ENCODE data around the gene CPZ.

The CPZ gene

GRCh38 chr4:8656711-8657380 is 64.3 kb downstream of the CPZ start:
- DNase-seq = no peak

DNA sequence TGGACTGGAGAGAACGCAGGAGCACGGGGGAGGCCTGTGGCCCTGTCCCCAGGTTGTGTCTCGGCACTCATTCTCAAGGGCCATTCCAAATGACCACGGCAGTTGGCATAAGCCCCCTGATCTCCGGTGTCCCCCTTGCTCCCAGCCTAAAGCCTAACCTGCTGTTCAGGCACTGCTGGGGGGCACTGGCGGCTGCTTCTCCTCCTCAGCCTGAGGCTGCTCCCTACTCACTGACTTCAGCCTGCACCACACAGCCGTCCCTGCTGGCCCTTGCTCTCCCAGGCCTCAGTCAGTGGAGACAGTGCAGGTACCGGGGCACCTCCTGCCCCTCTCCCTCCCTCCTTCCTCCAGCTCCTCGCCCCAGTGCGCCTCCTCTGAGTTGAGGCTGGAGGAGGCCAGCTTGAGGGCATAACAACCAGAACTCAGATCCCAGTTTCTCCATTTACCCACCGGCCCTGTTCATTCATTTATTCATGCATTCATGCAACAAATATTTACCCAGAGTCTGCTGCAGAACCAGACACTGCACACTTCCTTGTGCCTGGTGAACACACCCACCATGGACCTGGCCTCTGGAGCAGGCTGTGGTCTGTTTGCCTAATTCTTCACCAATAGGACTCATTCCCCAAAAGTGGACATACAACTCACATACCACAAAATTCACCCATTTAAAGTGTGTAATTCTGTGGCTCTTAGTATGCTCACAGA is 65.0 kb downstream of the CPZ start:
- DNase-seq = no peak

DNA sequence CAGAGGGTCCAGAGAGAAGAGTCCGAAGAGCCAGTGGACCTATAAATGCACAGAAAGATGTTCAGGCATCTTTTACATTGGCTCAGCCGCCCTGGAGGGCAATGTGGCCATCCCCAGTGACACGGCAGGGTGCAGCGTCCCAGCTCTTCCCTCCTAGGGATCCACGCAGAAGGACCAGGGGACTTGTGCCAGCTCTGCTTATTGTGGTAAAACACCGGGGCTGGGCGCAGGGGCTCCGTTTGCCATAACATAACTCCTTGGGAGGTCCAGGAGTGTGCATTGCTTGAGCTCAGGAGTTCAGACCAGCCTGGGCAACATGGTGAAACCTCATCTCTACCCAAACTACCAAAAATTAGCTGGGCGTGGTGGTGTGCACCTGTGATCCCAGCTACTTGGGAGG is 70.2 kb downstream of the CPZ start:
- DNase-seq = no peak

DNA sequence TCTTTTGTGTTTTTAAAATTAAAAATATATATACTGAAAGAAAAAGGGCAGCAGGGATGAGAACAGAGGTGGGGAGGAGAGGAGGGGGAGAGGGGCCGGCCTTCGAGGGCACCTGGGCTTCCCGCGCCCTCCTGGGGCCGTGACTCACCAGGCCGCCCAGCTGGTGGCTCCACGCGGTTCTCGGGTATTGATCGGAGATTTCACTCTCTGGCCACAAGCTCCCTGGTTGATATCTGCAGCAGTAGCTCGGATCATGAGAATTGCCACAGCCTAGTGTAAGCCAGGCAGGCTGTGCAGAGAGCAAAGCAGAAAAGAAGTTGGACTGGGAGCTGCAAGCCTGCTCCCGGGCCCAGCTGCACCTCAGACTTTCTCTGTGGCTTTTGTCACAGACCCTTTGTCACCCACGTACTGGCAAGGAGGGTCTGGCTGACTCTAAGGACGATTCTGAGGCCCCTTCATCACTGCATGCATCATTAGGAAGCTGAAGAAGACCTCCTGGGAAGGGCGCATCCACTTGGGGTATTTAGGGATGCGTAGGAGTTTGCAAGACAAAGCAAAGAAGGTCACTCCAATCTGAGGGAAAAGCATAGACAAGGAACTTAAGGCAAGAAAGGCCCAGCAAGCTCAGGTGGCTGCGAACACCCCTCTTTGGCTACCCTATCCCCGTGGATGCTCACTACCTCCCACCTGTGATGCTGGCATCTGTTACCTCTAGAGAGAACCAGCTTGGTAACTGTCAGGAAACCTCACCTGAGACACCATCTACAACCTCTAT is 71.7 kb downstream of the CPZ start:
- DNase-seq = no peak

DNA sequence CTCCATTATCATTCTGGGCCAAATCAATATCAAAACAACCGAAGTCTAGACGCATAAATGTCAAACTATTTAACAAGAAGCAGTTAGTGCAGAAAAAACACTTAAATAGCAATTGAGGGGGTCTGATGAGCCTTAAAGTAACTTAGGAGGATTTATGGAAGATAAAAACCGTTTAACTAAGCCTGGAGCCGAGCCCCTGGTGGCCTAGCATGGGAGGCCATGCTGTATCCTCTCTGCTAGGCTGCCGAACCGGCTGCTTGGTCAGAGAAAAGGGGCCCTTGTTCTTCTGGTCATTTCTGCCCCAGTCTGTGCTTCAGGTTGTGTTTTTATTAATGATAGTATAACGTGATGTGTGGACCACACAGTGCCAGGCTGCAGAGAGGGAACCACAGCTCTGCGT is 72.4 kb downstream of the CPZ start:
- DNase-seq = no peak

DNA sequence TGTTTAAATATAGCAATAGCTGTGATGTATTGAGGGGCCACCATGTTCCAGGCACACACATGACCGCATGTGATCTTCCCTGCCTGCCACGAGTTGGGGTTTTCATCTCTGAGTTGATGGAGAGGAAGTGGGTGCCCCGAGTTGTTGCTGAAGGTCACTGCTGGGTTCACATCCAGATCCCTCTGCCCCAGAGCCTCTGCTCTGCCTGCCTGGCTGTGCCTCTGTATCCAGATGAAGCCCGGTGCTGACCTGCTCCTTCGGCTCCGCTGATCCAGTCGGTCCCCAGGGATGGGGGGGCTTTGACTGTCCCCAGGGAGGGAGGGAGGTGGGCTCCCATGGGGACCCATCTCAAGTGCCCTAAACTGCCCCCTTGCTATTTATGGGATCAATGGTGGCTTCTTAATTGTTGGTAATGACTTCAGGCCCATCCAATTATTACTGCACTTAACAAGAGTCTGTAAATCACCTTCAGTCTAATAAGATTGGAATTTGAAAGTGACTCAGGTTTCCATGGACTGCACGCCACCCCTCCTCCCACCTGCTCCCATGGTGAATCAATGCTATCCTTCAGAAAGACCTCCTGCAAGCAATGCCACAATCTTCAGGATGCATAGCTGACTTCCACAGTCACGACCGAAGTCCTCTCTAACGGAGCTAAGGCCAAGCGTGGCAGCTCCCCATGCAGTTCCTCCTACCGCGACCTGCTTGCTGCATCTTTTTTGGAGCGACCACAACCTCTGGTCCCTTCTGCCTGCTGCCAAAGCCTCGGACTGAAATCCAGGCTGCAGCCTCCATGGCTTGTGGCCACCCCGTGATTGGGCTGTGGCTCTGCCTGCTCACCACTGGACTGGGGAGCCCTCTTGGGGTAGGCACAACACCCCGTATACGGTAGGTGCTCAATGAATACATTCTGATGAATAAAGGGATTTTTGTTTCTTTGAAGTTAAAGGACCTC is 73.1 kb downstream of the CPZ start:
- DNase-seq = no peak

DNA sequence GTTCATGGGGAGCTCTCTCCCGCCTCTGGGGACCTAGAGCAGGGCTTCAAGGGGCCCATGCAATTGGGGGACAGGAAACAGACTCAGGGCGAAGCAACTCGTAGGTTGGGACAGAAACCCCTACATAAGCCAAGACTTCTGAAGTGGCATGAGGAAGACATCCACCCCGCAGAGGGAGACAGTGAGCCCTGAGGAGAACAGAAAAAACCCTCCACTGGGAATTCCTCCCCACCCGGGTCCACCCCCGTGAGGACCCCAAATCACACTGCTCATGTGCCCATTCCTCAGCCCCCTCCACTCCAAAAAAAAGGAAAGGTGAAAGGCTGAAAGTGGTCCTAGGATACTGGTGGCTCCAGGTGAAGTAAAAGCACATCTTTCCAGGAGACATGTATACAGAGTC is 74.0 kb downstream of the CPZ start:
- no peak for DNase-seq

Data from 8988T (cell line).